Heart left ventricle (tissue), 16 donors: ENCODE results near the gene AMACR. TPM values are rescaled to one million over a fixed set of nuclear protein-coding genes. Genes with fewer than 3 reads are reported as not detected.

ENCODE experiments used
- ATAC-seq, 4 donors: fragments of 200-7000 bp; cut with Tn5 transposase; one replicate each; pipeline ENCODE4 v1.9.1; 2020 to 2022; ENCODE audit warnings: moderate library complexity in 4 of 4, mild to moderate bottlenecking in 3 of 4, moderate number of reproducible peaks in 1 of 4
- DNase-seq, 5 donors: peaks; one replicate each; pipeline ENCODE4 v3.0.0-alpha.2; 2020
- H3K27ac ChIP-seq, 12 donors: fragments of 200-600 bp; sonication (generic) in 4 of 12; one replicate each; pipeline versions ENCODE4 v1.5.0 to v1.8.0; 2016 to 2022; ENCODE audit warnings: mild to moderate bottlenecking in 2 of 12
- H3K27me3 ChIP-seq, 9 donors: fragments of 200-600 bp; sonication (generic) in 2 of 9; one replicate each; pipeline versions ENCODE4 v1.5.1 to v1.8.0; 2016 to 2022; ENCODE audit warnings: mild to moderate bottlenecking in 3 of 9
- H3K36me3 ChIP-seq, 9 donors: fragments of 200-600 bp; sonication (generic) in 2 of 9; one replicate each; pipeline versions ENCODE4 v1.5.0 to v1.8.0; 2018 to 2022; ENCODE audit warnings: mild to moderate bottlenecking in 2 of 9
- H3K4me1 ChIP-seq, 12 donors: fragments of 200-600 bp; sonication (generic) in 4 of 12; one replicate each; pipeline versions ENCODE4 v1.5.0 to v1.8.0; 2016 to 2022; ENCODE audit warnings: mild to moderate bottlenecking in 3 of 12
- H3K4me3 ChIP-seq, 12 donors: fragments of 200-600 bp; sonication (generic) in 4 of 12; one replicate each; pipeline versions ENCODE4 v1.5.0 to v1.8.0; 2017 to 2022; ENCODE audit warnings: mild to moderate bottlenecking in 9 of 12, moderate library complexity in 4 of 12
- H3K9me3 ChIP-seq, 12 donors: fragments of 200-600 bp; sonication (generic) in 4 of 12; one replicate each; pipeline versions ENCODE4 v1.5.0 to v1.8.0; 2016 to 2022; ENCODE audit warnings: mild to moderate bottlenecking in 1 of 12
- CTCF ChIP-seq, 12 donors: fragments of 200-600 bp; sonication (generic) in 4 of 12; IDR thresholded peaks; one replicate each; pipeline versions ENCODE4 v1.5.0 to v1.8.0; 2018 to 2022; ENCODE audit warnings: antibody characterized with exemption in 12 of 12, mild to moderate bottlenecking in 5 of 12
- POLR2A ChIP-seq, 2 donors: fragments of 450-650 bp; IDR thresholded peaks; one replicate each; pipeline ENCODE4 v1.6.1; 2017; ENCODE audit warnings: antibody characterized with exemption in 2 of 2, mild to moderate bottlenecking in 2 of 2, moderate library complexity in 2 of 2
- WGBS, 4 donors: extraction: QIAGEN DNeasy Blood & Tissue Kit in 2 of 4; methylation state at CpG; one replicate each; pipeline versions ENCODE4 v1.1.5 to v1.1.7; 2013 to 2018; 5-methylcytosine and 5-hydroxymethylcytosine counted together
- intact Hi-C, 10 donors: fragments of 100-400 bp; cut with DNase I; formaldehyde crosslinking; loops; one replicate each; pipeline versions ENCODE4 v1.11.1 to v1.14.2; 2022
- polyA plus RNA-seq, 2 donors: library from polyadenylated mRNA; stranded (reverse); fragments of 200-250 nt; gene quantifications; one replicate each; pipeline ENCODE4 v1.2.3, GENCODE V29; 2013
- total RNA-seq, 9 donors: library from RNA; depleted of rRNA in 2 of 9; stranded (reverse); fragments of >200 nt in 2 of 9; fragmentation: NEBNext Ultra II Directional in 3 of 9; extraction: Animal tissue kit (Norgen Biotek cat#: 25700) in 3 of 9; gene quantifications; one replicate each; pipeline versions ENCODE4 v1.1.0 to v1.2.4, GENCODE V29; 2016 to 2023
- donor health status: ischemic (EF 13 %, LVEDD 7.1; RV severe dilation, severe dysfunction).
- donor health status: healthy with polysubstance abuse.
- donor health status: DM: no; HTN: yes; CAD: no.
- donor health status: DM: no; HTN: no; CAD: no.
- donor health status: ischemic (EF 25% LVEDD 6.9; RV normal size, moderate dysfunction).
- donor health status: ischemic (EF 25% LVEDD 5.7; RV mildly dilated, moderate dysfunction).
- donor health status: healthy.
- donor health status: DM: yes; HTN: yes; CAD: no.
- donor health status: ischemic (EF 35%, LVEDD 5.7; RV mildly dilated, moderate dysfunction).
- donor health status: nonischemic (EF 11% LVEDD 7.7; RV severe dilation, severe dysfunction).
- donor health status: DM: yes; HTN: yes; CAD: no.
- donor health status: PGD.
- donor health status: ischemic (EF 29% LVEDD 5.4; RV normal size, mild dysfunction).
- donor health status: nonischemic (EF 23%, LVEDD 6.1; RV moderate dilation, normal function).

Gene AMACR
- total and polyA plus RNA-seq, 11 donors, result 2.6 to 17.5 (median 6.6) TPM

GRCh38 chr5:33999978-34000377 is 7.9 kb downstream of the AMACR start:
- ATAC-seq, result no peak
- Histone ChIP-seq H3K27ac (no peak overlapping the region), H3K9me3 (no peaks in the 10 kb centered on the region), H3K27me3 (no peaks in the 10 kb centered on the region), H3K4me3 (no peak overlapping the region), H3K36me3 (peaks cover 0 to 55% (median 33%) of the 10 kb centered on the region in 9 donors), H3K4me1 (peaks cover 0 to 9% (median 2%) of the 10 kb centered on the region in 12 donors)
- DNase-seq, result no peak
- WGBS, 4 donors, result 95 to 98% (median 96%) methylated on average over 4 of the region's 4 CpGs
- intact Hi-C loops, result loop anchor here in 9 of 10 donors (5.0 to 10.0 kb wide), 4 partner anchors 462 to 915 kb away; partner anchors contain the start of genes BRIX1 (in 1 of the 9) and RAD1 (in 1 of the 9)
- TF ChIP-seq POLR2A (IDR thresholded peaks at IDR 0.05) (no peak), CTCF (IDR thresholded peaks at IDR 0.05) (no peak)

- H3K27ac ChIP-seq, result no peak overlapping the region
- no peak overlapping the region for H3K4me3 ChIP-seq
- peaks cover 0 to 41% (median 20%) of the 10 kb centered on the region in 9 donors for H3K36me3 ChIP-seq
- DNase-seq (peak in 4 of 5 donors; percentile 26 to 59 (median 48)), ATAC-seq (peak; percentile 47 to 82 (median 68))
- 36 to 45% (median 41%) methylated on average over 6 of the region's 6 CpGs for WGBS, 4 donors
- TF ChIP-seq POLR2A (IDR thresholded peaks at IDR 0.05) (no peak), CTCF (IDR thresholded peaks at IDR 0.05) (peak; percentile 46 to 78 (median 62))
- no peaks in the 10 kb centered on the region for H3K9me3 ChIP-seq
- no peaks in the 10 kb centered on the region for H3K27me3 ChIP-seq
- intact Hi-C loops, result loop anchor here in 8 of 10 donors (5.0 to 10.0 kb wide), 3 partner anchors 465 to 470 kb away; no protein-coding TSS in a partner anchor
- peaks cover 0 to 9% (median 2%) of the 10 kb centered on the region in 12 donors for H3K4me1 ChIP-seq
Measured at GRCh38 chr5:33997331-33997983, 10.4 kb downstream of the AMACR start.

GRCh38 chr5:33995865-33996264 is 12.0 kb downstream of the AMACR start:
- H3K27me3 ChIP-seq, result no peaks in the 10 kb centered on the region
- peaks cover 0 to 40% (median 18%) of the 10 kb centered on the region in 9 donors for H3K36me3 ChIP-seq
- intact Hi-C loops, result loop anchor here in 8 of 10 donors (5.0 to 10.0 kb wide), 3 partner anchors 466 to 471 kb away; no protein-coding TSS in a partner anchor
- WGBS, 4 donors, result 54 to 71% (median 61%) methylated on average over 2 of the region's 2 CpGs
- ATAC-seq, result no peak
- peaks cover 0 to 9% (median 3%) of the 10 kb centered on the region in 12 donors for H3K4me1 ChIP-seq
- no peak for TF ChIP-seq POLR2A (IDR thresholded peaks at IDR 0.05)
- no peak for TF ChIP-seq CTCF (IDR thresholded peaks at IDR 0.05)
- no peak overlapping the region for H3K27ac ChIP-seq
- no peak overlapping the region for H3K4me3 ChIP-seq
- DNase-seq, result no peak
- H3K9me3 ChIP-seq, result no peaks in the 10 kb centered on the region

- Histone ChIP-seq H3K36me3 (peaks cover 0 to 32% (median 15%) of the 10 kb centered on the region in 9 donors), H3K9me3 (no peaks in the 10 kb centered on the region), H3K27me3 (no peaks in the 10 kb centered on the region), H3K4me1 (peaks cover 0 to 9% (median 3%) of the 10 kb centered on the region in 12 donors), H3K27ac (no peak overlapping the region), H3K4me3 (no peak overlapping the region)
- TF ChIP-seq POLR2A (IDR thresholded peaks at IDR 0.05), result no peak
- TF ChIP-seq CTCF (IDR thresholded peaks at IDR 0.05), result no peak
- DNase-seq (no peak), ATAC-seq (no peak)
- intact Hi-C loops, result loop anchor here in 8 of 10 donors (5.0 to 10.0 kb wide), 3 partner anchors 467 to 472 kb away; no protein-coding TSS in a partner anchor
- WGBS, 4 donors, result 68 to 94% (median 78%) methylated on average over 1 of the region's 1 CpG
Measured at GRCh38 chr5:33994845-33995244, 13.0 kb downstream of the AMACR start.
